ENCODE measurements around the gene MYBPC2. TPM values are rescaled to one million over a fixed set of nuclear protein-coding genes. Genes with fewer than 3 reads are reported as not detected.
"Not testable (repeated sequence)": the region's sequence is repeated elsewhere in the genome, so short reads cannot be mapped to it uniquely, and the experiment has no call there.

MYBPC2 gene
- polyA plus RNA-seq, 4 donors = 0.27 to 0.49 TPM; not detected in 2

GRCh38 chr19:50390295-50390694, 42.4 kb upstream of the MYBPC2 start:
- peaks cover 0 to 21% (median 0%) of the 10 kb centered on the region in 3 donors for H3K36me3 ChIP-seq (ENCODE audit: control insufficient read depth in 3 of 3, insufficient read depth in 2 of 3, low read depth in 1 of 3, low read length in 3 of 3)
- not testable (repeated sequence) for H3K27me3 ChIP-seq (ENCODE audit: control insufficient read depth in 3 of 3, insufficient read depth in 3 of 3, low read length in 3 of 3); H3K27ac ChIP-seq (ENCODE audit: low read depth in 1 of 3, low read length in 2 of 3); H3K9me3 ChIP-seq (ENCODE audit: control insufficient read depth in 2 of 2, insufficient read depth in 1 of 2, low read depth in 1 of 2, low read length in 1 of 2); H3K4me1 ChIP-seq (ENCODE audit: control insufficient read depth in 3 of 3, insufficient read depth in 2 of 3, low read depth in 1 of 3, low read length in 2 of 3); FAIRE-seq; H3K4me3 ChIP-seq (ENCODE audit: low read depth in 1 of 3, low read length in 3 of 3); DNase-seq
- 93 to 95% (median 93%) methylated on average over 3 of the region's 3 CpGs for WGBS, 3 donors

- 96 to 98% (median 96%) methylated on average over 18 to 22 of the region's 23 CpGs for WGBS, 3 donors
- not testable (repeated sequence) for H3K27me3 ChIP-seq (ENCODE audit: control insufficient read depth in 3 of 3, insufficient read depth in 3 of 3, low read length in 3 of 3); H3K4me3 ChIP-seq (ENCODE audit: low read depth in 1 of 3, low read length in 3 of 3); FAIRE-seq; H3K9me3 ChIP-seq (ENCODE audit: control insufficient read depth in 2 of 2, insufficient read depth in 1 of 2, low read depth in 1 of 2, low read length in 1 of 2); DNase-seq; H3K4me1 ChIP-seq (ENCODE audit: control insufficient read depth in 3 of 3, insufficient read depth in 2 of 3, low read depth in 1 of 3, low read length in 2 of 3); H3K27ac ChIP-seq (ENCODE audit: low read depth in 1 of 3, low read length in 2 of 3)
- H3K36me3 ChIP-seq (ENCODE audit: control insufficient read depth in 3 of 3, insufficient read depth in 2 of 3, low read depth in 1 of 3, low read length in 3 of 3) = peaks cover 0 to 19% (median 0%) of the 10 kb centered on the region in 3 donors
Measured at GRCh38 chr19:50390952-50391351, 41.7 kb upstream of the MYBPC2 start.

GRCh38 chr19:50392759-50393158, 39.9 kb upstream of the MYBPC2 start:
- DNase-seq (no peak), FAIRE-seq (no peak)
- peaks cover 0 to 8% (median 0%) of the 10 kb centered on the region in 3 donors for H3K36me3 ChIP-seq (ENCODE audit: control insufficient read depth in 3 of 3, insufficient read depth in 2 of 3, low read depth in 1 of 3, low read length in 3 of 3)
- WGBS, 3 donors = 90 to 91% (median 90%) methylated on average over 5 of the region's 5 CpGs
- no peak overlapping the region for H3K4me3 ChIP-seq (ENCODE audit: low read depth in 1 of 3, low read length in 3 of 3)
- no peak overlapping the region for H3K27ac ChIP-seq (ENCODE audit: low read depth in 1 of 3, low read length in 2 of 3)
- peaks cover 0 to 4% of the 10 kb centered on the region in 2 donors for H3K9me3 ChIP-seq (ENCODE audit: control insufficient read depth in 2 of 2, insufficient read depth in 1 of 2, low read depth in 1 of 2, low read length in 1 of 2)
- H3K4me1 ChIP-seq (ENCODE audit: control insufficient read depth in 3 of 3, insufficient read depth in 2 of 3, low read depth in 1 of 3, low read length in 2 of 3) = no peaks in the 10 kb centered on the region
- no peaks in the 10 kb centered on the region for H3K27me3 ChIP-seq (ENCODE audit: control insufficient read depth in 3 of 3, insufficient read depth in 3 of 3, low read length in 3 of 3)

GRCh38 chr19:50393589-50393988, 39.1 kb upstream of the MYBPC2 start:
- H3K27me3 ChIP-seq (ENCODE audit: control insufficient read depth in 3 of 3, insufficient read depth in 3 of 3, low read length in 3 of 3) = no peaks in the 10 kb centered on the region
- 90 to 94% (median 93%) methylated on average over 4 of the region's 4 CpGs for WGBS, 3 donors
- no peak overlapping the region for H3K4me3 ChIP-seq (ENCODE audit: low read depth in 1 of 3, low read length in 3 of 3)
- DNase-seq (no peak), FAIRE-seq (no peak)
- H3K9me3 ChIP-seq (ENCODE audit: control insufficient read depth in 2 of 2, insufficient read depth in 1 of 2, low read depth in 1 of 2, low read length in 1 of 2) = peaks cover 0 to 4% of the 10 kb centered on the region in 2 donors
- no peak overlapping the region for H3K27ac ChIP-seq (ENCODE audit: low read depth in 1 of 3, low read length in 2 of 3)
- H3K36me3 ChIP-seq (ENCODE audit: control insufficient read depth in 3 of 3, insufficient read depth in 2 of 3, low read depth in 1 of 3, low read length in 3 of 3) = peaks cover 0 to 8% (median 0%) of the 10 kb centered on the region in 3 donors
- H3K4me1 ChIP-seq (ENCODE audit: control insufficient read depth in 3 of 3, insufficient read depth in 2 of 3, low read depth in 1 of 3, low read length in 2 of 3) = no peaks in the 10 kb centered on the region

GRCh38 chr19:50394017-50394416, 38.7 kb upstream of the MYBPC2 start:
- Histone ChIP-seq H3K36me3 (ENCODE audit: control insufficient read depth in 3 of 3, insufficient read depth in 2 of 3, low read depth in 1 of 3, low read length in 3 of 3) (peaks cover 0 to 11% (median 0%) of the 10 kb centered on the region in 3 donors), H3K27me3 (ENCODE audit: control insufficient read depth in 3 of 3, insufficient read depth in 3 of 3, low read length in 3 of 3) (no peaks in the 10 kb centered on the region), H3K9me3 (ENCODE audit: control insufficient read depth in 2 of 2, insufficient read depth in 1 of 2, low read depth in 1 of 2, low read length in 1 of 2) (peaks cover 0 to 4% of the 10 kb centered on the region in 2 donors), H3K4me3 (ENCODE audit: low read depth in 1 of 3, low read length in 3 of 3) (no peak overlapping the region), H3K4me1 (ENCODE audit: control insufficient read depth in 3 of 3, insufficient read depth in 2 of 3, low read depth in 1 of 3, low read length in 2 of 3) (no peaks in the 10 kb centered on the region), H3K27ac (ENCODE audit: low read depth in 1 of 3, low read length in 2 of 3) (no peak overlapping the region)
- DNase-seq = no peak
- WGBS, 3 donors = 95 to 98% (median 97%) methylated on average over 9 of the region's 9 CpGs
- no peak for FAIRE-seq

GRCh38 chr19:50398675-50399367, 33.9 kb upstream of the MYBPC2 start:
- Histone ChIP-seq H3K4me3 (ENCODE audit: low read depth in 1 of 3, low read length in 3 of 3) (no peak overlapping the region), H3K27me3 (ENCODE audit: control insufficient read depth in 3 of 3, insufficient read depth in 3 of 3, low read length in 3 of 3) (no peaks in the 10 kb centered on the region), H3K9me3 (ENCODE audit: control insufficient read depth in 2 of 2, insufficient read depth in 1 of 2, low read depth in 1 of 2, low read length in 1 of 2) (peaks cover 0 to 4% of the 10 kb centered on the region in 2 donors), H3K4me1 (ENCODE audit: control insufficient read depth in 3 of 3, insufficient read depth in 2 of 3, low read depth in 1 of 3, low read length in 2 of 3) (no peaks in the 10 kb centered on the region), H3K36me3 (ENCODE audit: control insufficient read depth in 3 of 3, insufficient read depth in 2 of 3, low read depth in 1 of 3, low read length in 3 of 3) (peaks cover 0 to 40% (median 3%) of the 10 kb centered on the region in 3 donors), H3K27ac (ENCODE audit: low read depth in 1 of 3, low read length in 2 of 3) (no peak overlapping the region)
- no peak for FAIRE-seq
- WGBS, 3 donors = 88 to 93% (median 90%) methylated on average over 13 of the region's 13 CpGs
- no peak for DNase-seq

- H3K36me3 ChIP-seq (ENCODE audit: control insufficient read depth in 3 of 3, insufficient read depth in 2 of 3, low read depth in 1 of 3, low read length in 3 of 3) = peaks cover 0 to 42% (median 3%) of the 10 kb centered on the region in 3 donors
- FAIRE-seq (no peak), DNase-seq (no peak)
- WGBS, 3 donors = 97 to 98% (median 97%) methylated on average over 9 to 10 of the region's 10 CpGs
- no peaks in the 10 kb centered on the region for H3K4me1 ChIP-seq (ENCODE audit: control insufficient read depth in 3 of 3, insufficient read depth in 2 of 3, low read depth in 1 of 3, low read length in 2 of 3)
- peaks cover 0 to 4% of the 10 kb centered on the region in 2 donors for H3K9me3 ChIP-seq (ENCODE audit: control insufficient read depth in 2 of 2, insufficient read depth in 1 of 2, low read depth in 1 of 2, low read length in 1 of 2)
- no peaks in the 10 kb centered on the region for H3K27me3 ChIP-seq (ENCODE audit: control insufficient read depth in 3 of 3, insufficient read depth in 3 of 3, low read length in 3 of 3)
- no peak overlapping the region for H3K27ac ChIP-seq (ENCODE audit: low read depth in 1 of 3, low read length in 2 of 3)
- H3K4me3 ChIP-seq (ENCODE audit: low read depth in 1 of 3, low read length in 3 of 3) = no peak overlapping the region
Measured at GRCh38 chr19:50399368-50399745, 33.3 kb upstream of the MYBPC2 start.

- Histone ChIP-seq H3K27me3 (ENCODE audit: control insufficient read depth in 3 of 3, insufficient read depth in 3 of 3, low read length in 3 of 3) (no peaks in the 10 kb centered on the region), H3K4me3 (ENCODE audit: low read depth in 1 of 3, low read length in 3 of 3) (no peak overlapping the region), H3K36me3 (ENCODE audit: control insufficient read depth in 3 of 3, insufficient read depth in 2 of 3, low read depth in 1 of 3, low read length in 3 of 3) (peaks cover 0 to 53% (median 3%) of the 10 kb centered on the region in 3 donors), H3K9me3 (ENCODE audit: control insufficient read depth in 2 of 2, insufficient read depth in 1 of 2, low read depth in 1 of 2, low read length in 1 of 2) (no peaks in the 10 kb centered on the region), H3K27ac (ENCODE audit: low read depth in 1 of 3, low read length in 2 of 3) (no peak overlapping the region), H3K4me1 (ENCODE audit: control insufficient read depth in 3 of 3, insufficient read depth in 2 of 3, low read depth in 1 of 3, low read length in 2 of 3) (no peaks in the 10 kb centered on the region)
- FAIRE-seq = no peak
- DNase-seq = no peak
- WGBS, 3 donors = 93 to 96% (median 95%) methylated on average over 48 of the region's 48 CpGs
Measured at GRCh38 chr19:50401605-50402450, 30.9 kb upstream of the MYBPC2 start.
